ENCODE measurements around the gene SYK.

SYK gene

GRCh38 chr9:90808890-90809685 lies 7.5 kb downstream of the SYK start:
- Histone ChIP-seq H3K79me1 (replicated peaks; ENCODE audit: low read length, poor library complexity, severe bottlenecking) (peaks cover 11% of the 10 kb centered on the region), H3K23ac (ENCODE audit: low read length in 2 of 2) (peak overlapping the region in 1 of 2 experiments; percentile 23), H3K36me3 (ENCODE audit: control insufficient read depth in 1 of 2, insufficient read depth in 2 of 2, low read depth in 1 of 2, low read length in 2 of 2) (no peaks in the 10 kb centered on the region), H3K9ac (ENCODE audit: low read length) (no peak overlapping the region), H2BK15ac (ENCODE audit: low read depth, poor library complexity, severe bottlenecking) (no peak overlapping the region), H3K9me3 (ENCODE audit: control insufficient read depth, low read length) (no peaks in the 10 kb centered on the region), H4K91ac (ENCODE audit: low read length) (peak overlapping the region; percentile 54), H2BK12ac (ENCODE audit: low read length in 2 of 2) (peak overlapping the region; percentile 52 to 94), H3K27me3 (ENCODE audit: control insufficient read depth in 1 of 2, insufficient read depth in 1 of 2, low read length in 2 of 2) (peaks cover 0 to 48% of the 10 kb centered on the region in 2 experiments), H3K27ac (ENCODE audit: low read length, poor library complexity, severe bottlenecking) (no peak overlapping the region), H3K4me3 (ENCODE audit: insufficient read depth in 1 of 2, low read depth in 1 of 2, low read length in 2 of 2) (no peak overlapping the region), H3K4ac (ENCODE audit: low read depth in 1 of 2, low read length in 2 of 2) (peak overlapping the region; percentile 32 to 46), H4K8ac (ENCODE audit: low read length) (no peak overlapping the region), H3K14ac (ENCODE audit: low read length in 2 of 2) (peak overlapping the region in 1 of 2 experiments; percentile 92), H3K4me1 (ENCODE audit: control insufficient read depth, insufficient read depth, low read depth, low read length) (peaks cover 19% of the 10 kb centered on the region), H2BK120ac (ENCODE audit: low read depth, low read length) (peak overlapping the region; percentile 22), H3K18ac (ENCODE audit: low read depth in 1 of 2, low read length in 2 of 2) (peak overlapping the region; percentile 72 to 84), H2AK5ac (ENCODE audit: low read length, severe bottlenecking) (peak overlapping the region; percentile 50), H2BK5ac (ENCODE audit: low read depth, low read length, poor library complexity, severe bottlenecking) (no peak overlapping the region), H3K4me2 (ENCODE audit: low read length, poor library complexity, severe bottlenecking) (no peak overlapping the region), H2AFZ (ENCODE audit: low read depth, low read length) (no peak overlapping the region)
- no peak for DNase-seq
- 92% methylated on average over 8 of the region's 8 CpGs for WGBS

- Histone ChIP-seq H2AK5ac (ENCODE audit: low read length, severe bottlenecking) (no peak overlapping the region), H2BK15ac (ENCODE audit: low read depth, poor library complexity, severe bottlenecking) (no peak overlapping the region), H3K79me1 (replicated peaks; ENCODE audit: low read length, poor library complexity, severe bottlenecking) (peaks cover 14% of the 10 kb centered on the region), H3K4ac (ENCODE audit: low read depth in 1 of 2, low read length in 2 of 2) (peak overlapping the region in 1 of 2 experiments; percentile 33), H2BK5ac (ENCODE audit: low read depth, low read length, poor library complexity, severe bottlenecking) (no peak overlapping the region), H2BK120ac (ENCODE audit: low read depth, low read length) (no peak overlapping the region), H3K27me3 (ENCODE audit: control insufficient read depth in 1 of 2, insufficient read depth in 1 of 2, low read length in 2 of 2) (peaks cover 0 to 33% of the 10 kb centered on the region in 2 experiments), H3K9ac (ENCODE audit: low read length) (no peak overlapping the region), H3K4me2 (ENCODE audit: low read length, poor library complexity, severe bottlenecking) (peak overlapping the region; percentile 2), H4K8ac (ENCODE audit: low read length) (no peak overlapping the region), H3K14ac (ENCODE audit: low read length in 2 of 2) (no peak overlapping the region), H3K27ac (ENCODE audit: low read length, poor library complexity, severe bottlenecking) (no peak overlapping the region), H2BK12ac (ENCODE audit: low read length in 2 of 2) (no peak overlapping the region), H3K4me3 (ENCODE audit: insufficient read depth in 1 of 2, low read depth in 1 of 2, low read length in 2 of 2) (no peak overlapping the region), H3K9me3 (ENCODE audit: control insufficient read depth, low read length) (no peaks in the 10 kb centered on the region), H3K18ac (ENCODE audit: low read depth in 1 of 2, low read length in 2 of 2) (no peak overlapping the region), H3K23ac (ENCODE audit: low read length in 2 of 2) (no peak overlapping the region), H3K4me1 (ENCODE audit: control insufficient read depth, insufficient read depth, low read depth, low read length) (peaks cover 21% of the 10 kb centered on the region), H2AFZ (ENCODE audit: low read depth, low read length) (no peak overlapping the region), H3K36me3 (ENCODE audit: control insufficient read depth in 1 of 2, insufficient read depth in 2 of 2, low read depth in 1 of 2, low read length in 2 of 2) (no peaks in the 10 kb centered on the region), H4K91ac (ENCODE audit: low read length) (no peak overlapping the region)
- 98% methylated on average over 2 of the region's 4 CpGs for WGBS
- DNase-seq, result no peak
Measured at GRCh38 chr9:90810691-90811090, 9.1 kb downstream of the SYK start.

GRCh38 chr9:90813046-90813445 lies 11.4 kb downstream of the SYK start:
- H3K23ac ChIP-seq (ENCODE audit: low read length in 2 of 2), result no peak overlapping the region
- H3K36me3 ChIP-seq (ENCODE audit: control insufficient read depth in 1 of 2, insufficient read depth in 2 of 2, low read depth in 1 of 2, low read length in 2 of 2), result no peaks in the 10 kb centered on the region
- H2BK12ac ChIP-seq (ENCODE audit: low read length in 2 of 2), result peak overlapping the region in 1 of 2 experiments; percentile 38
- no peak overlapping the region for H2AFZ ChIP-seq (ENCODE audit: low read depth, low read length)
- peak; percentile 93 for DNase-seq
- H4K8ac ChIP-seq (ENCODE audit: low read length), result no peak overlapping the region
- H2BK5ac ChIP-seq (ENCODE audit: low read depth, low read length, poor library complexity, severe bottlenecking), result no peak overlapping the region
- no peak overlapping the region for H3K27ac ChIP-seq (ENCODE audit: low read length, poor library complexity, severe bottlenecking)
- H3K79me1 ChIP-seq (replicated peaks; ENCODE audit: low read length, poor library complexity, severe bottlenecking), result peaks cover 13% of the 10 kb centered on the region
- no peak overlapping the region for H3K14ac ChIP-seq (ENCODE audit: low read length in 2 of 2)
- H3K9me3 ChIP-seq (ENCODE audit: control insufficient read depth, low read length), result no peaks in the 10 kb centered on the region
- H3K9ac ChIP-seq (ENCODE audit: low read length), result no peak overlapping the region
- H2BK120ac ChIP-seq (ENCODE audit: low read depth, low read length), result peak overlapping the region; percentile 45
- no peak overlapping the region for H2BK15ac ChIP-seq (ENCODE audit: low read depth, poor library complexity, severe bottlenecking)
- no peak overlapping the region for H3K18ac ChIP-seq (ENCODE audit: low read depth in 1 of 2, low read length in 2 of 2)
- no peak overlapping the region for H3K4me3 ChIP-seq (ENCODE audit: insufficient read depth in 1 of 2, low read depth in 1 of 2, low read length in 2 of 2)
- no peak overlapping the region for H2AK5ac ChIP-seq (ENCODE audit: low read length, severe bottlenecking)
- peaks cover 17% of the 10 kb centered on the region for H3K4me1 ChIP-seq (ENCODE audit: control insufficient read depth, insufficient read depth, low read depth, low read length)
- H3K4ac ChIP-seq (ENCODE audit: low read depth in 1 of 2, low read length in 2 of 2), result peak overlapping the region in 1 of 2 experiments; percentile 31
- 37% methylated on average over 7 of the region's 8 CpGs for WGBS
- H3K4me2 ChIP-seq (ENCODE audit: low read length, poor library complexity, severe bottlenecking), result no peak overlapping the region
- H4K91ac ChIP-seq (ENCODE audit: low read length), result no peak overlapping the region
- H3K27me3 ChIP-seq (ENCODE audit: control insufficient read depth in 1 of 2, insufficient read depth in 1 of 2, low read length in 2 of 2), result peaks cover 0 to 22% of the 10 kb centered on the region in 2 experiments

DNA sequence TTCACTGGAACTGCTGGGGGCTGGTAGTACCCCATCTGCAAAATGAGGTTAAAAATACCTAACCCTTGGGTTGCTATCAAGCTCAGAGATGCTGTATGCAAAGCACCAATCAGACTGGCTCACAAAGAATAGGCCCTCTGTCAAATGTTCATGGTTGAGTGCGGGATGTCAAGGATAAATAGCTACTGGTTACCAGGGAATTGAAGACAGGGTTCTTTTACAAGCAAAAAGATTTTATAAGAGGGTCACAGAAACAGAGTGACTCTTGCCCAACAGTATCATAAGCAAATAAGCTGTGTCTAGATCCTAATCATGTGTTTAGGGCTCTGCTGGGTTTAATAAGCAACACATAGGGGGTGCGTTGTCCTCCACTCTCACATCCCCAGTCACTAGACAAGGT lies 11.9 kb downstream of the SYK start:
- Histone ChIP-seq H3K4me2 (ENCODE audit: low read length, poor library complexity, severe bottlenecking) (no peak overlapping the region), H3K9ac (ENCODE audit: low read length) (no peak overlapping the region), H3K14ac (ENCODE audit: low read length in 2 of 2) (no peak overlapping the region), H2BK120ac (ENCODE audit: low read depth, low read length) (peak overlapping the region; percentile 45), H3K36me3 (ENCODE audit: control insufficient read depth in 1 of 2, insufficient read depth in 2 of 2, low read depth in 1 of 2, low read length in 2 of 2) (no peaks in the 10 kb centered on the region), H3K4me1 (ENCODE audit: control insufficient read depth, insufficient read depth, low read depth, low read length) (peaks cover 15% of the 10 kb centered on the region), H3K27ac (ENCODE audit: low read length, poor library complexity, severe bottlenecking) (no peak overlapping the region), H2AFZ (ENCODE audit: low read depth, low read length) (no peak overlapping the region), H3K27me3 (ENCODE audit: control insufficient read depth in 1 of 2, insufficient read depth in 1 of 2, low read length in 2 of 2) (peaks cover 0 to 18% of the 10 kb centered on the region in 2 experiments), H4K8ac (ENCODE audit: low read length) (peak overlapping the region; percentile 19), H4K91ac (ENCODE audit: low read length) (no peak overlapping the region), H2AK5ac (ENCODE audit: low read length, severe bottlenecking) (no peak overlapping the region), H2BK15ac (ENCODE audit: low read depth, poor library complexity, severe bottlenecking) (no peak overlapping the region), H3K9me3 (ENCODE audit: control insufficient read depth, low read length) (no peaks in the 10 kb centered on the region), H3K18ac (ENCODE audit: low read depth in 1 of 2, low read length in 2 of 2) (no peak overlapping the region), H3K4ac (ENCODE audit: low read depth in 1 of 2, low read length in 2 of 2) (peak overlapping the region in 1 of 2 experiments; percentile 38), H2BK12ac (ENCODE audit: low read length in 2 of 2) (peak overlapping the region in 1 of 2 experiments; percentile 44), H3K23ac (ENCODE audit: low read length in 2 of 2) (no peak overlapping the region), H2BK5ac (ENCODE audit: low read depth, low read length, poor library complexity, severe bottlenecking) (no peak overlapping the region), H3K4me3 (ENCODE audit: insufficient read depth in 1 of 2, low read depth in 1 of 2, low read length in 2 of 2) (no peak overlapping the region), H3K79me1 (replicated peaks; ENCODE audit: low read length, poor library complexity, severe bottlenecking) (peaks cover 15% of the 10 kb centered on the region)
- DNase-seq, result peak; percentile 58
- 75% methylated on average over 2 of the region's 2 CpGs for WGBS

Measured in mesenchymal stem cell (in vitro differentiated cells and primary cell).